ENCODE data around the gene PHLPP2. TPM values are rescaled to one million over a fixed set of nuclear protein-coding genes. Genes with fewer than 3 reads are reported as not detected.
"Not testable (repeated sequence)": the region's sequence is repeated elsewhere in the genome, so short reads cannot be mapped to it uniquely, and the experiment has no call there.

The PHLPP2 gene
- total RNA-seq, 1 experiment from 2014 or later = 3.0 TPM

DNA sequence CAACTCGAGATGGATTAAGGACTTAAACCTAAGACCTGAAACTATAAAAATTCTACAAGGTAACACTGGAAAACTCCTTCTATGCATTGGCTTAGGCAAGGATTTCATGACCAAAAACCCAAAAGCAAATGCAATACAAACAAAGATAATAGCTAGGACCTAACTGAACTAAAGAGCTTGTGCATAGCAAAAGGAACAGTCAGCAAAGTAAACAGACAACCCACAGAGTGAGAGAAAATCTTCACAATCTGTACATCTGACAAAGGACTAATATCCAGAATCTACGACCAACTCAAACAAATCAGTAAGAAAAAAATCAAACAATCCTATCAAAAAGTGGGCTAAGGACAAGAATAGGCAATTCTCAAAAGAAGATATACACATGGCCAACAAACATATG lies 126.1 kb downstream of the PHLPP2 start:
- DNase-seq (ENCODE audit: low read depth, low spot score); in situ Hi-C loops (cut with HindIII; ENCODE audit: low pct_unique_long_range_greater_than_20kb, low sequenced_read_pairs): not testable (repeated sequence)

DNA sequence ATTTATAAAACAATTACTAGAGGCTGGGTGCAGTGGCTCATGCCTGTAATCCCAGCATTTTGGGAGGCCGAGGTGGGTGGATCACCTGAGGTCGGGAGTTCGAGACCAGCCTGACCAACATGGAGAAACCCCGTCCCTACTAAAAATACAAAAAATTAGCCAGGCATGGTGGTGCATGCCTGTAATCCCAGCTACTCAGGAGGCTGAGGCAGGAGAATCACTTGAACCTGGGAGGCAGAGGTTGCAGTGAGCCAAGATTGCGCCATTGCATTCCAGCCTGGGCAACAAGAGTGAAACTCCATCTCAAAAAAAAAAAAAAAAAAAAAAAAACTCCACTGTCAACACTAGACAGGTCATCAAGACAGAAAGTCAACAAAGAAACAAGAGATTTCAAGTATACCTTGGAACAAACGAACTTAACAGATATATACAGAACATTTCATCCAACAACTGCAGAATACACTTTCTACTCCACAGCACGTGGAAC lies 129.1 kb downstream of the PHLPP2 start:
- in situ Hi-C loops (cut with HindIII; ENCODE audit: low pct_unique_long_range_greater_than_20kb, low sequenced_read_pairs); DNase-seq (ENCODE audit: low read depth, low spot score): not testable (repeated sequence)

Small RNAs within 50 kb of the gene (small RNA-seq; reads per million reads assigned to genes)
- gene RNU6-208P (0 reads per million in 2 experiments), gene SNORA70D (0 reads per million in 2 experiments), gene SNORD71 (316 to 2,105 reads per million in 2 experiments)

Other genes with a start within 250 kb of the PHLPP2 start
- 2.2 and 3.3 TPM in 2 replicates for gene ZNF19, start 235.4 kb downstream of the PHLPP2 start, total RNA-seq (2014; rRNA removed; shearing (Covaris generic))
- not detected in 2 replicates for gene CHST4, start 198.3 kb downstream of the PHLPP2 start, total RNA-seq (2014; rRNA removed; shearing (Covaris generic))
- not detected in 2 replicates for gene TAT, start 147.6 kb downstream of the PHLPP2 start, total RNA-seq (2014; rRNA removed; shearing (Covaris generic))
- 0.08 TPM in 1 of 2 replicates, not detected in the other for gene MARVELD3, start 98.5 kb downstream of the PHLPP2 start, total RNA-seq (2014; rRNA removed; shearing (Covaris generic))
- gene AP1G1, start 84.1 kb upstream of the PHLPP2 start, total RNA-seq (2014; rRNA removed; shearing (Covaris generic)) = 47.8 and 49.3 TPM in 2 replicates
- gene ATXN1L, start 121.3 kb upstream of the PHLPP2 start, total RNA-seq (2014; rRNA removed; shearing (Covaris generic)) = 10.3 and 10.5 TPM in 2 replicates
- 4.7 and 6.8 TPM in 2 replicates for gene ZNF821, start 159.5 kb upstream of the PHLPP2 start, total RNA-seq (2014; rRNA removed; shearing (Covaris generic))
- 163 TPM in 2 replicates for gene IST1, start 170.8 kb upstream of the PHLPP2 start, total RNA-seq (2014; rRNA removed; shearing (Covaris generic))